CD1c-positive myeloid dendritic cell (primary cell): ENCODE results near the gene ANP32A.
A peak's percentile ranks its signal among the peaks of the same experiment; 100 is the strongest.

Experiments
- DNase-seq: peaks from one replicate; pipeline ENCODE4 v3.0.0-alpha.2; 2016; ENCODE audit errors: extremely low spot score

ANP32A gene

GRCh38 chr15:68798346-68799094, 22.2 kb downstream of the ANP32A start:
- DNase-seq = peak; percentile 50

GRCh38 chr15:68797599-68798345, 22.9 kb downstream of the ANP32A start:
- no peak for DNase-seq

GRCh38 chr15:68797191-68797590, 23.5 kb downstream of the ANP32A start:
- DNase-seq = no peak

GRCh38 chr15:68796576-68796975, 24.1 kb downstream of the ANP32A start:
- no peak for DNase-seq

- peak; percentile 90 for DNase-seq
Measured at GRCh38 chr15:68795298-68795848, 25.3 kb downstream of the ANP32A start.

GRCh38 chr15:68794863-68795262, 25.8 kb downstream of the ANP32A start:
- DNase-seq = peak; percentile 73

- DNase-seq = no peak
Measured at GRCh38 chr15:68794307-68794706, 26.4 kb downstream of the ANP32A start.

- DNase-seq = no peak
Measured at GRCh38 chr15:68793776-68794175, 26.9 kb downstream of the ANP32A start.

- peak; percentile 53 for DNase-seq
Measured at GRCh38 chr15:68792901-68793766, 27.6 kb downstream of the ANP32A start.

- DNase-seq = peak; percentile 68
Measured at GRCh38 chr15:68791431-68792283, 29.0 kb downstream of the ANP32A start.

GRCh38 chr15:68790910-68791309, 29.8 kb downstream of the ANP32A start:
- no peak for DNase-seq

- DNase-seq = no peak
Measured at GRCh38 chr15:68790242-68790575, 30.5 kb downstream of the ANP32A start.

GRCh38 chr15:68789534-68790241, 31.0 kb downstream of the ANP32A start:
- DNase-seq = no peak

GRCh38 chr15:68789091-68789490, 31.6 kb downstream of the ANP32A start:
- no peak for DNase-seq

GRCh38 chr15:68788264-68788624, 32.5 kb downstream of the ANP32A start:
- DNase-seq = no peak

GRCh38 chr15:68787609-68788263, 33.0 kb downstream of the ANP32A start:
- DNase-seq = no peak

GRCh38 chr15:68786753-68787152, 33.9 kb downstream of the ANP32A start:
- DNase-seq = no peak

GRCh38 chr15:68785541-68785940, 35.2 kb downstream of the ANP32A start:
- no peak for DNase-seq

GRCh38 chr15:68784206-68784605, 36.5 kb downstream of the ANP32A start:
- DNase-seq = no peak
